NCI-H1105 (cell line): Measurements from ENCODE around the gene PSMF1.
"Not testable (repeated sequence)": the region's sequence is repeated elsewhere in the genome, so short reads cannot be mapped to it uniquely, and the experiment has no call there.

ENCODE experiments used
- DNase-seq: peaks from one replicate; lab custom pipeline; 2025; lab: John Stamatoyannopoulos, UW

Gene PSMF1

DNA sequence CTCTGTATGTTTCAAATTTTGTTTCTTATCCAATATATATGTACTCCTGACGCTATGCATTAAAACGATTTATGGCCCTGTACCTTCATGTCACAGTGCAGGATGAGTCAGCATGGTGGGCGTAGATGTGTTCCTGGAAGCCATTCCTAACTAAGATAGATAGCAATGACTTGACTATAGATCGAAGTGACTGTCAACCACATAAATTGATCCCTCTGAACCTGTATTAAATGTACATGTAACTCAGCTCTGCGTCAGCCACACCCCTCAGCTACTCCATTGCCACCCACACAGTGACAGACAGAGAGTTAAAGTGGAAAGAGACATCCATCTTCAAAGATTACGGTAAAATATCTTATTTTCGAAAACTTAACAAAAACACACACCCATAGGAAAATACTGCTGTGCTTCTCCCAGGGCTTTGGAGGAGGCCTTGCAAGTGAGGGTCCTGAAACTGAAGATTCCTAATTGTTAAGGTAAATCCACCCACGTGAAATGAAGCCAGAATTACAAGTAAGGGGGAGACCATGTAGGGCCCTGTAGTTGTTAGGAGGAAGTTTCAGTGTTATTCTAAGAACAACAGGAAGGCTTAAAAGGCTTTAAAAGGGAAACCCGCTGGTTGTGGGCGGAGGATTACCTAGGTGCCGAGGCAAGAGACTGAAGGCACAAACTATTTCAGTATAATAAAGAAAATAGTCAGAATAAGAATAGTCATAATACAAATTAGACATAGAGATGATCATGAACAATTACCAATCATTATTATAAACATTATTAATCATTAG, 97.2 kb downstream of the PSMF1 start:
- no peak for DNase-seq

DNA sequence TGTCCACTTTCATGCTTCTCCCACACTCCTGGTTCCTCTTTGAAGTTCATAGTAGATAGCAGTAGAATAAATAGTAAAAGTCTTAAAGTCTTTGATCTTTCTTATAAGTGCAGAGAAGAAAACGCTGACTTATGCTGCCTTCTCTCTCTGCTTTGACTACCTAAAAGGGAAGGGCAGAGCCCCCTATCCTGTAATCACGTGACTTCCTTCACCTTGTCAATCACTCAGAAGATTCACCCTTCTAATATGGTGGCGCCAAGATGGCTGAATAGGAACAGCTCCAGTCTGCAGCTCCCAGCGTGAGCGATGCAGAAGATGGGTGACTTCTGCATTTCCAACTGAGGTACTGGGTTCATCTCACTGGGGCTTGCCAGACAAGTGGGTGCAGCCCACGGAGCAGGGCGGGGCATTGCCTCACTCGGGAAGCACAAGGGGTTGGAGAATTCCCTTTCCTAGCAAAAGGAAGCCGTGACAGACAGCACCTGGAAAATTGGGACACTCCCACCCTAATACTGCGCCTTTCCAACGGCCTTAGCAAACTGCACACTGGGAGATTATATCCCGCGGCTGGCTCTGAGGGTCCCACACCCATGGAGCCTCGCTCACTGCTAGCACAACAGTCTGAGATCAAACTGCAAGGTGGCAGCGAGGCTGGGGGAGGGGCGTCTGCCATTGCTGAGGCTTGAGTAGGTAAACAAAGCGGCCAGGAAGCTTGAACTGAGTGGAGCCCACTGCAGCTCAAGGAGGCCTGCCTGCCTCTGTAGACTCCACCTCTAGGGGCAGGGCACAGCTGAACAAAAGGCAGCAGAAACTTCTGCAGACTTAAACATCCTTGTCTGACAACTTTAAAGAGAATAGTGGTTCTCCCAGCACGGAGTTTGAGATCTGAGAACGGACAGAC, 98.4 kb downstream of the PSMF1 start:
- DNase-seq, result not testable (repeated sequence)
